ENCODE data around the gene DGCR2. TPM values are rescaled to one million over a fixed set of nuclear protein-coding genes. Genes with fewer than 3 reads are reported as not detected.

DGCR2 gene
- total RNA-seq, 1 donor: 31.2 TPM

- Histone ChIP-seq H3K27me3 (ENCODE audit: insufficient read depth, low read length) (no peaks in the 10 kb centered on the region), H3K4me1 (ENCODE audit: insufficient read depth, low read length) (no peaks in the 10 kb centered on the region), H3K4me3 (ENCODE audit: low read length) (no peak overlapping the region), H3K9me3 (ENCODE audit: low read depth, low read length) (no peaks in the 10 kb centered on the region)
Observed at GRCh38 chr22:19045094-19045493, 77.1 kb downstream of the DGCR2 start.

- no peaks in the 10 kb centered on the region for H3K4me1 ChIP-seq (ENCODE audit: insufficient read depth, low read length)
- H3K27me3 ChIP-seq (ENCODE audit: insufficient read depth, low read length): no peaks in the 10 kb centered on the region
- no peaks in the 10 kb centered on the region for H3K9me3 ChIP-seq (ENCODE audit: low read depth, low read length)
- no peak overlapping the region for H3K4me3 ChIP-seq (ENCODE audit: low read length)
Observed at GRCh38 chr22:19044381-19044780, 77.8 kb downstream of the DGCR2 start.

GRCh38 chr22:19043121-19044085 is 78.8 kb downstream of the DGCR2 start:
- no peaks in the 10 kb centered on the region for H3K9me3 ChIP-seq (ENCODE audit: low read depth, low read length)
- H3K4me3 ChIP-seq (ENCODE audit: low read length): no peak overlapping the region
- no peaks in the 10 kb centered on the region for H3K27me3 ChIP-seq (ENCODE audit: insufficient read depth, low read length)
- no peaks in the 10 kb centered on the region for H3K4me1 ChIP-seq (ENCODE audit: insufficient read depth, low read length)

- Histone ChIP-seq H3K27me3 (ENCODE audit: insufficient read depth, low read length) (no peaks in the 10 kb centered on the region), H3K4me1 (ENCODE audit: insufficient read depth, low read length) (no peaks in the 10 kb centered on the region), H3K9me3 (ENCODE audit: low read depth, low read length) (no peaks in the 10 kb centered on the region), H3K4me3 (ENCODE audit: low read length) (no peak overlapping the region)
Observed at GRCh38 chr22:19042285-19043120, 79.7 kb downstream of the DGCR2 start.

- Histone ChIP-seq H3K4me3 (ENCODE audit: low read length) (no peak overlapping the region), H3K4me1 (ENCODE audit: insufficient read depth, low read length) (no peaks in the 10 kb centered on the region), H3K27me3 (ENCODE audit: insufficient read depth, low read length) (no peaks in the 10 kb centered on the region), H3K9me3 (ENCODE audit: low read depth, low read length) (no peaks in the 10 kb centered on the region)
Observed at GRCh38 chr22:19041704-19042074, 80.5 kb downstream of the DGCR2 start.

- H3K9me3 ChIP-seq (ENCODE audit: low read depth, low read length): no peaks in the 10 kb centered on the region
- no peaks in the 10 kb centered on the region for H3K27me3 ChIP-seq (ENCODE audit: insufficient read depth, low read length)
- no peak overlapping the region for H3K4me3 ChIP-seq (ENCODE audit: low read length)
- no peaks in the 10 kb centered on the region for H3K4me1 ChIP-seq (ENCODE audit: insufficient read depth, low read length)
Observed at GRCh38 chr22:19040888-19041703, 81.1 kb downstream of the DGCR2 start.

GRCh38 chr22:19040391-19040861 is 81.8 kb downstream of the DGCR2 start:
- no peak overlapping the region for H3K4me3 ChIP-seq (ENCODE audit: low read length)
- H3K9me3 ChIP-seq (ENCODE audit: low read depth, low read length): no peaks in the 10 kb centered on the region
- no peaks in the 10 kb centered on the region for H3K4me1 ChIP-seq (ENCODE audit: insufficient read depth, low read length)
- H3K27me3 ChIP-seq (ENCODE audit: insufficient read depth, low read length): no peaks in the 10 kb centered on the region

- no peaks in the 10 kb centered on the region for H3K27me3 ChIP-seq (ENCODE audit: insufficient read depth, low read length)
- no peak overlapping the region for H3K4me3 ChIP-seq (ENCODE audit: low read length)
- no peaks in the 10 kb centered on the region for H3K9me3 ChIP-seq (ENCODE audit: low read depth, low read length)
- no peaks in the 10 kb centered on the region for H3K4me1 ChIP-seq (ENCODE audit: insufficient read depth, low read length)
Observed at GRCh38 chr22:19039796-19040280, 82.4 kb downstream of the DGCR2 start.

- Histone ChIP-seq H3K4me1 (ENCODE audit: insufficient read depth, low read length) (no peaks in the 10 kb centered on the region), H3K9me3 (ENCODE audit: low read depth, low read length) (no peaks in the 10 kb centered on the region), H3K27me3 (ENCODE audit: insufficient read depth, low read length) (no peaks in the 10 kb centered on the region), H3K4me3 (ENCODE audit: low read length) (no peak overlapping the region)
Observed at GRCh38 chr22:19039448-19039780, 82.8 kb downstream of the DGCR2 start.

GRCh38 chr22:19038728-19039447 is 83.3 kb downstream of the DGCR2 start:
- Histone ChIP-seq H3K4me1 (ENCODE audit: insufficient read depth, low read length) (no peaks in the 10 kb centered on the region), H3K4me3 (ENCODE audit: low read length) (no peak overlapping the region), H3K9me3 (ENCODE audit: low read depth, low read length) (no peaks in the 10 kb centered on the region), H3K27me3 (ENCODE audit: insufficient read depth, low read length) (no peaks in the 10 kb centered on the region)

GRCh38 chr22:19038164-19038546 is 84.1 kb downstream of the DGCR2 start:
- H3K27me3 ChIP-seq (ENCODE audit: insufficient read depth, low read length): no peaks in the 10 kb centered on the region
- no peaks in the 10 kb centered on the region for H3K9me3 ChIP-seq (ENCODE audit: low read depth, low read length)
- H3K4me3 ChIP-seq (ENCODE audit: low read length): no peak overlapping the region
- H3K4me1 ChIP-seq (ENCODE audit: insufficient read depth, low read length): no peaks in the 10 kb centered on the region

GRCh38 chr22:19037282-19038163 is 84.7 kb downstream of the DGCR2 start:
- H3K4me3 ChIP-seq (ENCODE audit: low read length): no peak overlapping the region
- no peaks in the 10 kb centered on the region for H3K4me1 ChIP-seq (ENCODE audit: insufficient read depth, low read length)
- no peaks in the 10 kb centered on the region for H3K9me3 ChIP-seq (ENCODE audit: low read depth, low read length)
- no peaks in the 10 kb centered on the region for H3K27me3 ChIP-seq (ENCODE audit: insufficient read depth, low read length)

GRCh38 chr22:19036523-19037273 is 85.5 kb downstream of the DGCR2 start:
- no peaks in the 10 kb centered on the region for H3K27me3 ChIP-seq (ENCODE audit: insufficient read depth, low read length)
- no peak overlapping the region for H3K4me3 ChIP-seq (ENCODE audit: low read length)
- no peaks in the 10 kb centered on the region for H3K9me3 ChIP-seq (ENCODE audit: low read depth, low read length)
- H3K4me1 ChIP-seq (ENCODE audit: insufficient read depth, low read length): no peaks in the 10 kb centered on the region
